Activated T-cell treated with anti-CD3 and anti-CD28 coated beads, Interleukin-2, amount 50 U/mL, for 48 hours (primary cell): ENCODE results near the gene TNNT2.

Source experiments
- DNase-seq, 2 experiments: peaks; one replicate each; pipeline ENCODE4 v3.0.0-alpha.2; 2020

TNNT2 gene

GRCh38 chr1:201331166-201331565 is 46.3 kb downstream of the TNNT2 start:
- no peak for DNase-seq

DNA sequence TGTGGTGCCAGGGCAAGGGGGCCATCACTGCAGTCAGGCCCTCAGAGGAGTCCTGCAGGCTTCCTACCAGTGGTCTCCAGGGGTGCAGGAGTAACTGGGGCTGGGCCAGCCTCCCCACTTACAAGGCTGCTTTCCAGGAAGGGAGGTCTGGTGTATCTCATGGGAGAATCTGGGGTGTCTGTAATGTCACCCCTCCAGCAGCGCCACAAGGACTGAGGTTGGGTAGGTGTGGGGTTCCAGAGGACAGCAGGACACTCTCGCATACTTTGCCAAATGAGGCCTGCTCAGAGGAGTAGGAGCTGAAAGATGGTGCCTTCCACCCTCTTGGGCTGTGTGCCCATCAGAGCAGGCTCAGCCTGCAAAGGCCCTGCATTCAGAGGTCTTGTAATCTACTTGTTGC is 46.9 kb downstream of the TNNT2 start:
- no peak for DNase-seq

GRCh38 chr1:201329801-201330200 is 47.7 kb downstream of the TNNT2 start:
- no peak for DNase-seq

GRCh38 chr1:201329286-201329685 is 48.2 kb downstream of the TNNT2 start:
- no peak for DNase-seq

DNA sequence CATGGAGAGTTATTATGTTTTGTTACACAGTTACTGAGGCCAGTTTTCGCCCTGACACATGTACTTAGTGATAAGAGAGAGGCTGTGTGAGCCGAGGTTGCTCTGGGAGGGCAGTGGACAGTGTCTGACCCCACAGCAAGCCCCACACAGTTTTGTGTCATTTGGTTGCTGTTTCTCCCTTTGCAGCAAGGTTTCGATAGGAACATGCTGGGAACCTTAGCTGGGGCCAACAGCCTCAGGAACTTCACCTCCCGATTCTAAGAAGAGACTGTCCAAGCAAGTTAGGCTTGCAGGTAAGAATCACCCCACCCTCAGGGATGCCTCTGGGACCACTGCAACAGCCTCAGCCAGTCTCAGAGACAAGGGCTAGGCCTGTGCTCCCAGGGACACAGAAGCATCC is 48.9 kb downstream of the TNNT2 start:
- DNase-seq = no peak

DNA sequence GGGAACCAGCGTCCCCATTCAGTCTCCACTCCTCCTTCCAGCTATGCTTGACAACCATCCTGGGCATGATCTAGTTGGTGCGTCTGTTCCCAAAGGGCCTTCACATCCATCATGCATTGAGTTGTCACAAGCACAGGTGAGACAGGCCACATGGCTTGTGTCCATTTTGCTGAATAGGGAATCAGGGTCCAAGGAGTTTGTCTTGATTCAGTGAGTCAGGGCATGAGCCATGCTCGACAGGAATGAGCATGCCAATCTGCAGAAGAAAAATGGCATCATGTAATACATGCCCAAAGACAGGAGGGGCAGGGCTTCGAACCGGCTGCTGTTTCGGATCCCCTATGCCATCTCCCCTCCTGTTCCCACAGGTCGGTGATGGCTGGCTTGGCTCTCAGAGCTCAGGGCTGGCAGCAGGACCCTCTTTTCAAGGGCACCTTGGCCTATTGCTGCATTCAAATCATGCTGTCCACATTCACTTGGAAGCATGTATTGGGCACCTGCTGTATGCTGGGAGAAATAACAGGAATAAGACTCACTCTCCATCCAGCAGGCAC is 49.7 kb downstream of the TNNT2 start:
- no peak for DNase-seq

- DNase-seq = no peak
Measured at GRCh38 chr1:201326710-201327109, 50.8 kb downstream of the TNNT2 start.

DNA sequence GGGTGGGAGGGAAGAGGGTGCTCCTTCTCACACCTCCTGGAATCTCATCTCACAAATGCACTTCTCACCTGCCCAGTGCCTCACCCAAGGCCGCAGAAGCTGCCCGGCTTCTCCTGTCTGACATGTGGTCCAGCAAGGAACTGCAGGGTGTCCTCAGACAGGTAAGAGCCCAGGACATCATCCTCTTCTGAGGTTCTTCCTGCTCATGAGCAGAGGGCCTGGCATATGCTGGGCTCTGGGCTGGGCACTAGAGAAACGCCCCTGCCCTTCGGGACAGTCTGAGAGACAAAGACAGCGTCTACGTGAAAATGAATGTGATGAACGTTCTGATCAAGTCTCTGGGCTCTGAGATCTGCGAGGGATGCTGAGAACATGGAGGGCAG is 51.8 kb downstream of the TNNT2 start:
- no peak for DNase-seq

DNA sequence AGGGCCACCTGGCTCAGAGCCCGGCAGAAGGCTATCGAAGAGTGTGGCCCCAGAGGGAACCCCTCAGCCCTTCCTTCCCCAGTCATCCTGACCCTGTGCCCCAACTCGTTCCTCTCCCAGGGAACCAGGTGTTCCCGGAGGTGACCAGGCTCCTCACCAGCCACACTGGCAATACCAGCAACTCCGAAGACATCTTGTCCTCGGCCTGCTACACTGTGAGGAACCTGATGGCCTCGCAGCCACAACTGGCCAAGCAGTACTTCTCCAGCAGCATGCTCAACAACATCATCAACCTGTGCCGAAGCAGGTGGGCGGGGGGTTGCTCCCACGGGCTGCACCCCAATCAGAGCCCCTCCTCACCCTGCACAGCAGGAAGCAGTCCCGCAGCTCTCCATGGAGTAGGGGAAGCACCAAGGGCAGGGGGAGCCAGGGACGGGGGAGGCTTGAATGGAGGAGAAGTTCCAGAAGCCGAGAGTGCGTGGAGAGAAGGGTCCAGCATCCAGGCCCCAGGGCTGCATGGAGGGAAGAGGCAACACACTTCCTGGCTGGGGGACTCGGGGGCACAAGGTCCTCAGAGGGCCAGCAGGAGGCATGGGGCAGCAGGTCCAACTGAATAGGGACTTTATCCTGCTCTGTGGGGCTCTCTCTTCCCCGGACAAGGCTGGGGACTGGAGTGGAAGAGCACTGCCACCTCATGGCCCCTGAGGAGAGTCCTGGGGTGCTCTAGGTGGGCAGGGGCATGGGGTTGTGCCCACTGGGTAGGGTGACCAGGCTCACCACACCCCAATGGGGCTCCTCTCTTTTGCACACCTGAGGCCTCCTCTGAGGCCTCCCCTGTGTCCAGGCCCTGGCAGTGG is 52.4 kb downstream of the TNNT2 start:
- no peak for DNase-seq

GRCh38 chr1:201324306-201324705 is 53.2 kb downstream of the TNNT2 start:
- DNase-seq = no peak

GRCh38 chr1:201322653-201323510 is 54.6 kb downstream of the TNNT2 start:
- DNase-seq = no peak

DNA sequence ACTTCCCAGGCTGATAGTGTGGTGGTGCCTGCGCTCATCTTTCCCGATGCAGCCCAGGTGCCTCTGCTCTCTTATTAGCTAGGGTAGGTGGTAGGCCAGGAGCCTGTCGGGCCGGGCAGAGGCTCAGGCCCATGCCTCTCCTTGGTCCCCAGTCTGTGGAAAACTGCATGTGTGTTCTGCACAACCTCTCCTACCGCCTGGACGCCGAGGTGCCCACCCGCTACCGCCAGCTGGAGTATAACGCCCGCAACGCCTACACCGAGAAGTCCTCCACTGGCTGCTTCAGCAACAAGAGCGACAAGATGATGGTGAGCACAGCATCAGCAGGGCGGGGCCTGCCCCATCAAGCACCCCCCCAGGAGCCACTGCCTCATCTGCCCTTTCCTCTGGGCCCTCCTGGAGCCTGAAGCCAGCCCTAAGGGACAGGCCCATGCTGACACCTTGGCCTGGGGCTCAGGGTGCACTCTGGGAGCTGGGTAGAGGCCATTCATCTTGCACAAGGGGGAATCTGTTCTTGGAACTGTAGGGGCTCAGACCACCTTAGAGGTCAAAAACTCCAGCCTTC is 55.6 kb downstream of the TNNT2 start:
- no peak for DNase-seq

DNA sequence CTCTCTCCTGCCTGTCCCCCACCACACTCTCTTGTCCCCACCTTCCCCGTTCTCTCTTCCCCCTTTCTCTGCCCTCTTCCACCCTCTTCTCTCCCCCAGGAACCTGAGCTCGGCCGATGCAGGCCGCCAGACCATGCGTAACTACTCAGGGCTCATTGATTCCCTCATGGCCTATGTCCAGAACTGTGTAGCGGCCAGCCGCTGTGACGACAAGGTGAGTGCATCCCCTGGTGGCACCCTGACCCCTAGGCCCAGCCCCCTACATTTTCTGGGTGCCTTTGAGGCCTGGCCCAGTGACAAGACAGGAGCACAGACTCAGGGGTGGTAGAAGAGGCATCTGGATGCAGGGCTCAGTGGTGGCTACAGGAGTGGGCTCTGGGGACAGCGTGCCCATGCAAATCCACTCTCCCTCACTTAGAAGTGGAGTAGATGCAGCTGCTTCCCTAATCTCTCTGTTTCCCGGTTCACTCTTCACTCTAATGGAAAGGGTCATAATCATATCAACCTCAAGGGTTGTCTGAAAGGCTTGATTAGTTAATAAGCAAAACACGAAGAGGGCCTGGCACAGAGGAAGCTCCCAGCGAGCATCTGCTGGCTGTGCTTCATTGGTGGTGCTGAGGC is 57.2 kb downstream of the TNNT2 start:
- DNase-seq = no peak

- DNase-seq = no peak
Measured at GRCh38 chr1:201319631-201320030, 57.8 kb downstream of the TNNT2 start.

DNA sequence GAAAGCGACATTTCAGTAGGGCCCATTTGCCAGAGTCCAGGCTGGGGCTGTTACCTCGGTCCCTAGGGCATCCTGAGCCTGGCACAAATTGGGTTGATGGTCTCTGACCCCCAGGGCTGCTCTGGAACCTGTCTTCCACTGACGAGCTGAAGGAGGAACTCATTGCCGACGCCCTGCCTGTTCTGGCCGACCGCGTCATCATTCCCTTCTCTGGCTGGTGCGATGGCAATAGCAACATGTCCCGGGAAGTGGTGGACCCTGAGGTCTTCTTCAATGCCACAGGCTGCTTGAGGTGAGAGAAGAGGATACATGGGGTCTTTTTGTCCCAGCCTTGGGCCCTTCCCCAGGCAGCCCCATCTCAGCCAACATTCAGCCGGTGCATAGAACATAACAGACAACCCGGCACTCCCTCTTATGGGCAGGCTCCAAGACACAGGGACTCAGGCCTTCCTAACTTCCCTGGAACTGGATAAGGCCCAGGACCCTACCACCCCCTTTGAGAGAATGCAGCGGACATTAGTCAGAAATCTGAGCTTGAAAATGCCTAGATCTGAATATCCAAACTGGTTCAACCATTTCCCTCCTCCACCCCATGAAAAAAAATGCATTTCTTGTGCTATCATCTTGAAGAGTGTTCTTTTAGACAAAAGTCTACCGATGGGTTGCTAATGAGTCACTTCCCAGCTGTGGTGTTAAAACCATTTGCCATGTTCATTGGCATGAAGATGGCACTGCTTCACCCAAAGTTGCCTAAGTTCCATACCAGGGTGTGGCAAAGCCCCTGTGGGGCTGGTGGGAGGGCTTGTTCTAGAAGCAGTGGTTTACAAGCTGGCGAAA is 58.8 kb downstream of the TNNT2 start:
- no peak for DNase-seq

DNA sequence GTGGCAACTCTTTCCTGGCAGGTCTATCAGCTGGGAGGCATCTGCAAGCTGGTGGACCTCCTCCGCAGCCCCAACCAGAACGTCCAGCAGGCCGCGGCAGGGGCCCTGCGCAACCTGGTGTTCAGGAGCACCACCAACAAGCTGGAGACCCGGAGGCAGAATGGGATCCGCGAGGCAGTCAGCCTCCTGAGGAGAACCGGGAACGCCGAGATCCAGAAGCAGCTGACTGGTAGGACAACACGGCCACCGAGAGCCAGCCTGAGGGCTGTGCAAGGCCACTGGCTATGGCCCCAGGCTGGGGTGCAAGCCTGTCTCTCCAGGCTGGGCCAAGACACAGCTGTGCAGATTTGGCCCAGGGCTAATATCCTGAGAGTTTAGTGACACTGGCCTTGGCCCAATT is 59.9 kb downstream of the TNNT2 start:
- DNase-seq = no peak

- DNase-seq = no peak
Measured at GRCh38 chr1:201316556-201316955, 60.9 kb downstream of the TNNT2 start.

DNA sequence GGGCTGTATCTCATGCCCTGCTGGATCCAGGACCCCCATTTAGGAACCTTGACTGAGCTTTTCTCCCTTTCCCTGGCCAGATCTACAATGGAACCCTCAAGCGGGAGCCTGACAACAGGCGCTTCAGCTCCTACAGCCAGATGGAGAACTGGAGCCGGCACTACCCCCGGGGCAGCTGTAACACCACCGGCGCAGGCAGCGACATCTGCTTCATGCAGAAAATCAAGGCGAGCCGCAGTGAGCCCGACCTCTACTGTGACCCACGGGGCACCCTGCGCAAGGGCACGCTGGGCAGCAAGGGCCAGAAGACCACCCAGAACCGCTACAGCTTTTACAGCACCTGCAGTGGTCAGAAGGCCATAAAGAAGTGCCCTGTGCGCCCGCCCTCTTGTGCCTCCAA is 64.4 kb downstream of the TNNT2 start:
- DNase-seq = no peak

DNA sequence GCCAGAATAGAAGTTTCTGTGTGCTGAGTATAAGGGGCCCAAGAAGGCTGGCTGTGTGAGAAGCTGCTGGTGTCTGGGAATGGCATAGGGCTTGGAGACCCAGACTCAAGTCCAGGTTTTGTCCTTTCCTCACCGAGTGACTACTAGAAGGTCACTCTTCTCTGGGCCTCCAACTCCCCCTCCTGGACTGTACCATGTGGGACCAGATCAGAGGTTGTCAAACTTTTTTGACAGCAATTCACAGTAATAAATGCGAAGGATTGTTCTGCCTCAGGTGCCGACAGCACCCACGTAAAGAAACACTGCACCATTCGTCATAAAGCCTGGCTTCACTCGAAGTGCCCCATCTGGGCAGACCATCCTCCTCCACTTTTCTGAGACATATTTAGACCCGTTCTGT is 65.2 kb downstream of the TNNT2 start:
- no peak for DNase-seq

DNA sequence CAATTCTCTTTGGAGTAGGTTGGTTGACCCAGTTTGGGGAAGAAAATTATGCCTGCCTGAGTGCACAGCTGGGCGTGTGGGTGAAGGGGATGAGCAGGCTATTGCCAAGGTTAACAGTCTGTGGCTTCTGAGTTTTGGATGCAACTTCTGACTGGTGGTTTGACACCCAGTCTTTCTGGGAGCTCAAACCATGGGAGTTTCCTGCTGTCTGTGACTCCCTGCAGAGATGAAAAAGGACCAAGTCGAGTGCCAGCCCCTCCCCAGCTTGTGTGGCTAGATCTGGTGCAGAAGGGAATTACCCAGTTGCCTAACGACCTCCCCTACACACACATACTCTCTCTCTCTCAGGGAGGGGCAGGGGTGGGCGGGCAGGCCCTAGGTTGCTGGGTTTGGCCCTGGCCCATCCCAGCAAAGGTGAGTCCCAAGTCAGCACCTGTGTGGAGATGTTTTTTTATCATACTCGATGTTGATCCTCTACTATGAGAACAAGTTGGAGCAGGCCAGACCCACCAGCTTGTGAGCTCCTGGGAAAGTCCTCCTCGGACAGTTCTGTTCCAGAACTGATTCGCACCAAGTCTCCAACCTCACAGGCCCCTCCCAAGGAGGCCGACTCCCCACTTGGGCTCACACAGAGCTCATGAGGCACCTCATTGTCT is 66.0 kb downstream of the TNNT2 start:
- no peak for DNase-seq

GRCh38 chr1:201310986-201311355 is 66.5 kb downstream of the TNNT2 start:
- no peak for DNase-seq
